GM21360 (cell line): ENCODE measurements around the gene DLG2.
"Not testable (repeated sequence)": the region's sequence is repeated elsewhere in the genome, so short reads cannot be mapped to it uniquely, and the experiment has no call there.

Source experiments
- ATAC-seq: cut with Tn5 transposase; IDR thresholded peaks from one replicate; pipeline ENCODE4 v1.9.1; 2021; ENCODE audit warnings: mild to moderate bottlenecking, moderate library complexity; ENCODE audit not compliant: unreplicated experiment

DLG2 gene

DNA sequence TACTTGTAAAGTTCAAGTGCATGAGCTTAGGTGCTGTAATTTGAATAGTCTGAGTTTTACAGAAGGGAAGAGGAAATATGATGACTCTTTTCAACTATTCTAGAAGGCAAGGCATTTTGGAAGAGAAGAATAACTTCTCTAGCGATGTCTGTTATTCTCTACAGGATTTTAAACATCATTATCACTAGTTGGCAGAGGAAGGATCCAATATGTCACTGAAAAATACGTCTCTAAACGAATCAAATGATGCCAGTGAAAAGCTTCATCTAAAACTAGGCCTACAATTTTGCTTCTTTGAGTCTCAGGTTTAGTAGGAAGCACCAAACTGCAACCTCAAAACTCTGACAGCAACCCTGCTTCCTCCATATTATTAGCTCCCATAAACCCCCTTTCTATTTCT is 581.4 kb downstream of the DLG2 start:
- ATAC-seq = no peak

DNA sequence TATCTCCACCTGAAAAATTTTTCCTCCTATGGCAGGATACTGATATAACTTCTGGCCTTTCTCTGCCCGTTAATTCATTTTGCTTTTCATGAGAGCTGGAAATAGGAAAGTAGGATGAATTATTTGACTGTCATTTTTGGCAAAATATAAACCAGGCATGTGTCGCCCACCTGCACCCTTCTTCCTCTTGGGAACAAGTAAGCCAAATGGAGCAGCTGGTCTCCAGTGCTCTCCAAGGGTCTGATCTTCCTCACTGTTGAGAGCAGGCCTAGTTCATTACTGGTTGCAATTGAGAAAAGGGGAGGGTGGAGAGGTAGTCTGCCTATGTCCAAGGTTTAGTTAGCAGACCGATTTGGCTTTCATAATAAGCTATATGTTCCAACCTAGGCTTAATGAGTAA is 582.2 kb downstream of the DLG2 start:
- no peak for ATAC-seq

DNA sequence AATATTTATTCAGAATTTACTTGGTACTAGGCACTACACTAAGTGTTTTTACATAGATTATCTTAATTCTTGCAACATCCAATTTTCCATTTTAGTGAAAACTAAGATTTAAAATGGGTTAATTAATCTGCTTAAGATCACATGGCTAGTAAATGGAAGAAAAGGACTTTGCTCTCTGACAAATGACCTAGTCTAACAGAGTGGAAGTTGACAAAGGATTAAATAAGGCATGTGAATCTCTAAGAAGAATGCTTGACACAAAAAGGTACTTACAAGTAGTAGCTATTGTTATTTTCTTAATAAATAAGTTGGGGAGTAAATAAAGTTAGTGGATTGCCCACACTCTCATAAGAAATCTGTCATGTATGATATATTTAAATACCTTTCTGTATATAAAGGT is 584.8 kb downstream of the DLG2 start:
- no peak for ATAC-seq

DNA sequence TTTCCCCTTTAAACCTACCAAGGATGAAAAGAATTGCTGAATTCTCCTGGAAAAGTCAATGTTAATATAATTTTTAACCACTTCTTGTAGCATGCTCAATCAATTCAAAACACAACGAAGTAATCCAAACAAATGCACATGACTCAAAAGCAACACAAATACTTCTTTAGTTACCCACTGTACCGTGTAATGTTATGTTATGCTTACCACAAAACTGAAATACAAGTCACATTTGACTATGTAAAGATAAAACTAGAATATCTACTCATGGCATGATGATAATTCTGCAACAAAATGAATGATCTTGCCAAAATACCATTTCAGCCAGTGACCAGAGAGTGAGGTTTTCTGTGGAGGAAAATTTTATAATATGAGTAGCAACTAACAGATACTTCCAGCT is 587.0 kb downstream of the DLG2 start:
- no peak for ATAC-seq

DNA sequence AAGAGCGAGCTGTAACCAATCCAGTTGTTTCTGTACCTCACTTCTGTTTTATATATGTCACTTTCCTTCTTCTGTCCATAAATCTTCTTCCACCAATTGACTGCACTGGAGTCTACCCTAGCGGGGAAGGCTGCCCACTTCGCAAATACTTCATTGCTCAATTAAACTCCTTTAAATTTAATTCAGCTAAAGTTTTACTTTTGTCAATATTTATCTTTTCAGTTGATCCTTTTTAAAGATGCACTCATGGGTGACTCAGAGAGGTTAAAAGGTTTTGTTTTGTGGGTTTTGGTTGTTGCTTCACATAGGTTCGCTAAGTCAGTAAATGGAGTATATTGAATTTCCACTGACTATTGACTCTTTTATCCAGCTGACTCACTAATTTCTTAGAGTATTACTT is 597.2 kb downstream of the DLG2 start:
- ATAC-seq = no peak

DNA sequence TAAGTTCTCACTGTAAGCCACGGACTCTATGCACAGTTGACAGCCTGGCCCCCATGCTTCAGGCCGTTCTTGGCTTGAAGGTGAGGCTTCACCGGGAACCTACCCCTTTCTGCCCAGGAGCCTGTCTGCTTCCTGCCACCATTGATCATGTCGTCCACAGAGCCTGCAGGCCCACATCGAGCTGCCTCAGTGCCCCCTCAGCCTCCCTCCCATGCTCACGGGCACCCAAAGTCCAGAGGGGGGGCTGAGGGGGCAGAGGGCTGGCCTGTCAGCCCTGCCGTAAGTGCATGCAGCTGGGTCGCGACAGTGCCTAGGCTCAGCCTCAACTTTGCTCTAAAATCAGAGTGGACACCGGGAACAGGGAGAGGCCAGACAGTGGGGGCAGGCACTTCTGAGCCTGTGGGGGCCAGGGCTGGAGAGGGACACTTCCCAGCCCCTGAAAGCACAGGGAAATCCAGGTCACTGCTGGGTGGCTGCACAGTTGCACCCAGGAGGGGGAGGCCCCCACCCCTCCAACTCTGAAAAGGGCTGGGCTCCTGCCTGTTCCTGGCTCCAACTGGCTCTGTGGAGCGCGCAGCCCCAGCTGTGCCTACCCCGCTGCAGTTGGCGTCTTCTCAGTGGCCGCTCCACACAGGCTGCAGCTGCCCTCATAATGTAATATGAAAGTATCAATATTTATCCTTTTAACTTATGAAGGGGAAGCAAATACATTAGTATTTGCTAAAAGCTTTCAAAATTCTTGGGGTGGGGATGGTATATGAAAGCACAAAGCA is 598.6 kb downstream of the DLG2 start:
- no peak for ATAC-seq

DNA sequence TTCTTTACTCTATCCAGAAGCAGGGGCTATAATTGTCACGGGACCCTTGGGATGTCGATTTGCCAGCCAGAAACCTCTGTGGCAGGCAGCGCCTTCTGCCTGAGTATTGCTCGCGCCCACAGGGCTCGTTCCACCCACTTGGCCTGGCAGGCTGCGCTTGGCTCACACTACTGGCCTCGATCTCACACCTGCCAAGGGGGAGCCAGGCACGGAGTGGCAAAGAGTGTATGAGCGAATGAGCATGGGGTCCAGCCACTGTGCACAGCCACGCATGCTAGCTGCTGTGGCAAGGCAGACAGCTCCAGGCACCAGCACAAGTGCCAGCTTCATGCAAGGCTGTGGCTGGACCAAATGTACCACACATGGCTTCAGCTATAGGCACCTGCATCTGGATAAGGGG is 599.8 kb downstream of the DLG2 start:
- no peak for ATAC-seq

DNA sequence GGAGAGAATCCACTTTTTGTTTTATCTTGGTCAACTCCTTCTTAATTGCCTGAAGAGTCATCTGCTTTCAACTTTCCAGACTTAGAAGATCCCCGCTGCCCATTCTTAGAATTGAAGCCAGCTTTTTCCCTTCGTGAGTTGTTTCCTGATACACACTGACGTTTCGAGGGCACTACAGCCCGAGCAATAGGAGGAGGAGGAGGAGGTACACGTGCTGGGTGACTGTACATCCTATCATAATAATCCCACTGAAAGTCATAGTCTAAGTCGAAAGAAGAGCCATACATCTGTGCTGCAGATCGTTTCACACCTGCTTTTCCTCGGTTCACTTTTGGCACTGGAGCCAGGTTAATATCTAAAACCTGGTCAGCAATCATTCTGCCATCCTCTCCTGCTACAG is 606.1 kb downstream of the DLG2 start:
- ATAC-seq = no peak

DNA sequence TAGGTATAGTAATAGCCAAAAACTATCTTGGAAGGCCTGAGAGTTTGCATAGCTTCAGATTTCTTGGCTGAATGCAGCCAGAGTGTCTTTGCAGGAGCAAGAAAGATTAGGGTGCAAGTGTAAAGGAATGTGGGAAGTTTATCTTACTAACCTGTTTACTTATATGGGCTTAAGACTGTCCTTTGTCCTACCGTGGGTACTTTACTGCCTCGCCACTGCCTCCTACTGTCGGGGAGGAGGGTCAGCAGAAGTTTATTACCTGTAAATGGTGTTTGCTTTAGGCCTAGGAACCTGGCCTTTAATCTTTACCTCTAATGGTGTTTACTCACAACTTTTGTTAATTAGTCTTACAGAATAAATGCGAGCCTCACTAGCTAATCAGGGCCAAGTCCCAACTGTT is 633.8 kb downstream of the DLG2 start:
- peak; percentile 57 for ATAC-seq

DNA sequence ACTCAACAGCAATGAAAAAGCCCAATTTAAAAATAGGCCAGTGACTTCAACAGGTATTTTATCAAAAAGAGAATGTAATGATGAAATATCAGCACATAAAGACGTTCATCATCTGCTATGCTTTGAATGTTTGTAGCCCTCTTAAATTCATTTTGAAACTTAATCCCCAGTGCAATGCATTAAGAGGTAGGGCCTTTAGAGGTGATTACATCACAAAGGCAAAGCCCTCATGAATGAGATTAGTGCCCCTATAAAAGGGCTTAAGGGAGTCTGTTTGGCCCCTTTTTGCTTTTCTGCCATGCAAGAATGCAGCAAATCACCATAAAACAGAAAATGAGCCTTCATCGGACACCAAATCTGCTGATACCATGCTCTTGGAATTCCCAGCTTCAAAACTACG is 637.0 kb downstream of the DLG2 start:
- ATAC-seq = no peak

DNA sequence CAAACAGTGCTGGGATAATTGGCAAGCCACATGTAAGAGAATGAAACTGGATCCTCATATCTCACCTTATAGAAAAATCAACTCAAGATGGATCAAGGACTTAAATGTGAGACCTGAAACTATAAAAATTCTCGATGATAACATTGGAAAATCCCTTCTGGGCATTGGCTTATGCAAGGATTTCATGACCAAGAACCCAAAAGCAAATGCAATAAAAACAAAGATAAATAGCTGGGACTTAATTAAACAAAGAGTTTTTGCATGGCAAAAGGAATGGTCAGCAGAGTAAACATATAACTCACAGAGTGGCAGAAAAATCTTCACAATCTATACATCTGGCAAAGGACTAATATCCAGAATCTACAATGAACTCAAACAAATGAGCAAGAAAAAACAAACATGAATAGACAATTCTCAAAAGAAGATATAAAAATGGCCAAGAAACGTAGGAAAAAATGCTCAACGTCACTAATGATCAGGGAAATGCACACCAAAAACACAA is 639.4 kb downstream of the DLG2 start:
- ATAC-seq = not testable (repeated sequence)

DNA sequence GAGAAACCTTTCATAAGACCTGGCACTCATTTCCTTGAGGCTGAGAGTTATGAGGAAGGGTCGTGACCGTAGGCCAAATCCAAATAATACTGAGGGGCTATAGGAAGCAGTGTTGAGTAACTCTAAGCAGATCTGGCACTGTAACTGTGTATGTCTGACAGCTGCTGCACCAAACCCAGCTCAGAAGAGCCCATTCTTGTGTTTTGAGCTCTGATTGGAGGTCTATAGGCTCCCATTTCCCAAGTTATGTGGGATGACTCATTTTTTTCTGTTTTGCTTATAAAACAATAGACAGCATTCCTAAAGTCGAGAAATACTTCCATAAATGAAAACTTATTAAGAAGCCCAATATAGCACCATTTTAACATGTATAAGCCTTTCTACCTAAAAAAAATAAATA is 645.8 kb downstream of the DLG2 start:
- ATAC-seq = no peak

DNA sequence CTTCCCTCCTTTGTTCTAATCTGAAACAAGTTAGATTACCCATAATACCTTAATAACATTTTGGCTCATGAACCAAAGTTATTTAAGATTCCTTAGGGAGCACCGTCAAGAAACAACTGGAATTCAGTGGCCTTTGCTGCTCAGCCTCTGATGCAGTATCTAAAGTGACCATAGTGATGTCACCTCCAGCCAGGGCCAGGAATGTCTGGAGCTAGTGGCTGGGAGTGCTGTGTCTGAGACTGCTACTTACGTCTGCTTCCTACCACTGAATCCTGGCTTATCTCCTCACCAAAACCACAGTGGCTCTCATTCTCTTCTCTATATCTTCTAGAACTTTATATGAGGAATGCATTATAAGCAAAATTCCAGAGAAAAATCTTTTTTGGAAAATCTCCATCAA is 658.0 kb downstream of the DLG2 start:
- ATAC-seq = no peak

DNA sequence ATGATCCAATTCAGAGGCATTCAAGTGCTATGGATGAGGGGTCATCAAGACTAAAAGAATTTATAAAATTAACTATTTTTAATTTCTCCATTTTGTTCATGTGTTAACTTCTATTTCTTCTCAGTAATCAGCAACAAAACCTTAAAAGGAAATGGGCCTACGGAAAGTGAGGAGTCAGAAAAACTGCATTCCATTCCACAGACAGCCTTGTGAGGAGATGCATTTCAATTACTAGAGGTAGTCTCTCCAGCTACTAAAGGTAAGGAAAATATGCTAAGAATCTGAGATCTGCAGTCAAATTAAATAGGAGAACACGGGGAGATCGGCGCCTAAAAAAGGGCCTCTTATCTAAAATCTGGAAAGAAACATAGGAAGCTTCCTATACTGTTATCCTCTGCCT is 661.7 kb downstream of the DLG2 start:
- no peak for ATAC-seq

DNA sequence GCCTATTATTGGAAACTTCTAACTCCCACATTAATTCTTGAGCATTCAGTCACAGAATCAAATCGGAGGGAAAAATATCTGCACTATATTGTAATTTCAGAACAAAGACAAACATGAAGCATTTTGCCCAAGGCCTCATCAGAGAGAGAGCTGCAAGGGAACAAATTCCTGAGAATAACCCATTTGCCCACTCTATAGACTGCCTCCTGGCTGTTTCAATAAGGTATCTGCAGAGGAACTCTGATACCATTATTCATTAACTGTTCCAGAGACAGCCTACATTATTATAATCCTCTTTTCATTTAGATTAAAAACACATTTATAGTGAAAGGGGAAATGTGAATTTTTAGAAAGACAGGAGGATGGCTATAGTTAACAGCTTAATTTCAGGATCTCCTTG is 663.9 kb downstream of the DLG2 start:
- no peak for ATAC-seq

DNA sequence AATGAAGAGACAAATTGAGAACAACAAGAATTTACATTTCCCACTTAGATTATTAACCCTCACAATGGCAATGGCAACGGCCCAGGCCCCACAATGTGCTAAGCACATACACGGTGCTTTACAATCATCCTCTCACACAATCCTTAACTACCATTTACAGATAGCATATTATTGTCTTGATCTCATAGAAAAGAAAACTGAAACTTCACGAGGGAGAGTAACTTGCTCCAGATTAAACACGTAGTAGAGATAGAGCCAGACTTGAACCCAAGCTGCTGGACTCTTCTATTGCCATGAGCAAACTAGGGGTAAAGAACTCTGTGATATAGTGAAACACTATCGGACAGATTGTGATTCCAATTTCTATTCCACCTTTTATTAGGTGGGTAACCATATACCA is 665.1 kb downstream of the DLG2 start:
- no peak for ATAC-seq

DNA sequence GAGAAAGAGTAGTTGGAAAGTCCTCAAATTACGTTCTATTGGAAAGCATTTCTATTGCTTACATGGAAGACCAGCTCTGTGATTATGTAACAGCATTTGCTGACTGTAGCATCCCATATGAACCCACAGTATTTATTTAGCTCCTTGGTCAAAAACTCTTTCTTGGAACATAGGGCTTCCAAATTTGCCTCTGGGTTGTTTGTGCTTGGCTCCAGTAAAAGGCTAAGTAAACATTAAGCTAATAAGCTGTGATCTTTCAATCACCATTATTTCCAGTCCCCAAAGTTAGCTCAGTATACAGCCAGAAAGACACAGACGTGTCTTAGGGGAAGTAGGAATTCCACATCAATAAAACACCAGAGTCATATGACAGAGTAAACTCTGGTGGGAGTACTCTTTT is 668.8 kb downstream of the DLG2 start:
- ATAC-seq = no peak

DNA sequence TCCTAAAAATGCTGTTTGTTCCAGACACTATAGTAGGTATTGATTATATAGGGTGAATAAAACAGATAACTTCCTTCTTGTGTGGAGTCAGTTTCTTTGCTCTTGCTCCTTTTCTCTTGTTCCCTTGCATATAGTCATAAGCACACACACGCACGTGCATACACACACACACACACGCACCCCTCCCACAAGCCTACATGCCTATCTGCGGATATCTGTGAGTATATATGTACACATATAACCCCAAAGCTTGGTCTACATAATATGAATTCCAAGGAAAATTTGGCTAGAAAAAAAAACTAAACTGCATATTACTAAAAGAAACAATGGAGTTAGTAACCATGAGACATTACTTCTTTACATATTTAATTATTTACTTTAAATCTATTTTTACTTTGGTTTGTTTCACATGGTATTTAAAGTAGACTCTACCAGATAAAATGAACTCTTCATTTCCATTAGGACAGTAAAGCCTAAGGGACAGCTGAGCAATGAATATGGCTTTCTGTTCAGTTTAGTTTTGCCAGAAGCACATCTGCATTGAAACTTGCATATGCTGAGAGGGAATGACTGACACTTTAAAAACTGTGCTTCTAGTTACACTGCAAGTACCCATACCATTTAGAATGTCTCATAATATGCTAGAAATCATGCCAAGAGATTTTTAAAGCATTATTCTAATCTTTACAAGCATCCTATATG is 676.4 kb downstream of the DLG2 start:
- no peak for ATAC-seq

DNA sequence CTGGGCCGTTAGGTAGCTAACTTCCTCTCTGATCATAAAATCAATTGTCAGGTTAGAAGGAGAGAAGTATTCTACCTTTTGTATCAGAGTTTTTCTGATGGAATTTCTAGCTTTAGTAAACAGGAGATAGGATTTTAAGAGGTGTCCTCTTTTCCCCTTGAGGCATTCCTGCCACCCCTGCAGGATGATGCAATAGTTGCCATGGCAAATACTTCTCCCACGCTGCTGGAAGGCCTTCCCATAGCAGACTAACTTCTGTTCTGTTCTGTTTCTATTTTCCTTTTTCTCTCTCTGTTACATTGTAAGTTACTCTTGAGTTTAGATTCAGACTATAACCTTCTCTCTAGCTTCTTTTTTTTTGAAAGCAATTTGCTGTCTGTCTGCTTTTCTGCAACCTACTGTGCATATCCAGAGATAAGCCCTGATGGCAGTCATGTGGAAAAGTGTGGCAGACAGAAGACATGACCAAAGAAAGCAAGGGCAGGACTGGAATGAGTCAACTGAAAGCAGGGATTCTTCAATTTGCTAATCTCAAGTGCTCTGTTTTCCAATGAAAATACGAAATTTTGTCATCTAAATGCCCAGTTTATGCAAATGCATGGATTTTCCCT is 679.1 kb downstream of the DLG2 start:
- no peak for ATAC-seq

DNA sequence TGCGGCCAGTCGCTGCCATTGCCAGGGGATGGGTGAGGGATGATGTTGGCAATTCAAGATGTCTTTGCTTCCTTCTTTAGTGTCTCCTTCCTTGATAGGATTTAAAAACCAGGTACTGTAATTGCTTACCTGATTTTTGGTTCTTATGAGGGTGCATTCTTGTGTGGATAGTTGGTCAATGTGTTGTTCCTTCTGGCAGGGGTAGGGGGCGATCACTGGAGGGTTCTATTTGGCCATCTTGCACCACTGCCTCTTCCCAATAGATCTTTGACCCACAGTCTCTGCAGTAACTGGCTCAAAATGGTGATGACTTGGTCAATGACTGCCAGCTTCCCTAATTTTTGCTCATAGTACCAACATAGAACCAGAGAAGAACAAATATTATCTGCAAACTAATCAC is 680.1 kb downstream of the DLG2 start:
- ATAC-seq = no peak

DNA sequence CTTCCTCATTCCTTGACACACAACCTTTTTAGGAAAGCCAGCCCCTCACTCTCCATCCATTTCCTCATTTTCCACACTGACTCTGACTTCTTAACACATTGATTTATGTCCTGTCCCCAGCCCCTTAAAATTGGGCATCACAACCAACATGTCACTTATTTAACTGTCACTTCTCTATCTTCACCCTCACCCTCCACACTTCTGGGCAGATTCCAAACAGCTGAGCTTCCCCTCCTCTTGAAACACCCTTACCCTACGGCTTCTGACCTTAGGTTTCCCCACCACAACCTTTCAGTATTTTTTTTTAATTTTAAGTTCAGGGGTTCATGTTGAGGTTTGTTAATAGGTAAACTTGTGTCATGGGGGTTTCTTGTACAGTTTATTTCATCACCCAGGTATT is 696.3 kb downstream of the DLG2 start:
- ATAC-seq = no peak

DNA sequence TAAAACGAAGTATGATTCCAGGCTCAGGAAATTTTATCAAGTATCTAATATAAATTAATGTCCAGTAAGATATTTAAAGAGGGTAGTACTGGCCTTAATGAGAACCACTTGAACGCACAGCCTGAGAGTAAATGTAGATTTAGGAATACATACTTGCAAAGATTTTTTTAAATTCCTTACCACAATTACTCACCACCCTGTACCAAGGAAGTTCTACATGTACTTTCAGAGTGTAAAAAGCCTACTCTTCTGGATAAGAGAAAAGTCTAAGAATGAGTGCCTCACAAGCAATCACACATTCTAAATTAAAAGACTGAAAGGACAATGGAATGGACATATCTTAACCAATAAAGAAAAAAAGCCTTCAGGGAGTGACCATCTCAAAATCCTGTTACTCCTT is 697.4 kb downstream of the DLG2 start:
- ATAC-seq = no peak
